ENCODE measurements around the gene SLC7A1.

The SLC7A1 gene

GRCh38 chr13:29490561-29490885 is 105.0 kb downstream of the SLC7A1 start:
- H3K4me3 ChIP-seq (ENCODE audit: low read depth, low read length): no peak overlapping the region
- TF ChIP-seq, protein P1, sequence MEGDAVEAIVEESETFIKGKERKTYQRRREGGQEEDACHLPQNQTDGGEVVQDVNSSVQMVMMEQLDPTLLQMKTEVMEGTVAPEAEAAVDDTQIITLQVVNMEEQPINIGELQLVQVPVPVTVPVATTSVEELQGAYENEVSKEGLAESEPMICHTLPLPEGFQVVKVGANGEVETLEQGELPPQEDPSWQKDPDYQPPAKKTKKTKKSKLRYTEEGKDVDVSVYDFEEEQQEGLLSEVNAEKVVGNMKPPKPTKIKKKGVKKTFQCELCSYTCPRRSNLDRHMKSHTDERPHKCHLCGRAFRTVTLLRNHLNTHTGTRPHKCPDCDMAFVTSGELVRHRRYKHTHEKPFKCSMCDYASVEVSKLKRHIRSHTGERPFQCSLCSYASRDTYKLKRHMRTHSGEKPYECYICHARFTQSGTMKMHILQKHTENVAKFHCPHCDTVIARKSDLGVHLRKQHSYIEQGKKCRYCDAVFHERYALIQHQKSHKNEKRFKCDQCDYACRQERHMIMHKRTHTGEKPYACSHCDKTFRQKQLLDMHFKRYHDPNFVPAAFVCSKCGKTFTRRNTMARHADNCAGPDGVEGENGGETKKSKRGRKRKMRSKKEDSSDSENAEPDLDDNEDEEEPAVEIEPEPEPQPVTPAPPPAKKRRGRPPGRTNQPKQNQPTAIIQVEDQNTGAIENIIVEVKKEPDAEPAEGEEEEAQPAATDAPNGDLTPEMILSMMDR (IDR thresholded peaks at IDR 0.05; ENCODE audit: low read depth, low read length): no peak

DNA sequence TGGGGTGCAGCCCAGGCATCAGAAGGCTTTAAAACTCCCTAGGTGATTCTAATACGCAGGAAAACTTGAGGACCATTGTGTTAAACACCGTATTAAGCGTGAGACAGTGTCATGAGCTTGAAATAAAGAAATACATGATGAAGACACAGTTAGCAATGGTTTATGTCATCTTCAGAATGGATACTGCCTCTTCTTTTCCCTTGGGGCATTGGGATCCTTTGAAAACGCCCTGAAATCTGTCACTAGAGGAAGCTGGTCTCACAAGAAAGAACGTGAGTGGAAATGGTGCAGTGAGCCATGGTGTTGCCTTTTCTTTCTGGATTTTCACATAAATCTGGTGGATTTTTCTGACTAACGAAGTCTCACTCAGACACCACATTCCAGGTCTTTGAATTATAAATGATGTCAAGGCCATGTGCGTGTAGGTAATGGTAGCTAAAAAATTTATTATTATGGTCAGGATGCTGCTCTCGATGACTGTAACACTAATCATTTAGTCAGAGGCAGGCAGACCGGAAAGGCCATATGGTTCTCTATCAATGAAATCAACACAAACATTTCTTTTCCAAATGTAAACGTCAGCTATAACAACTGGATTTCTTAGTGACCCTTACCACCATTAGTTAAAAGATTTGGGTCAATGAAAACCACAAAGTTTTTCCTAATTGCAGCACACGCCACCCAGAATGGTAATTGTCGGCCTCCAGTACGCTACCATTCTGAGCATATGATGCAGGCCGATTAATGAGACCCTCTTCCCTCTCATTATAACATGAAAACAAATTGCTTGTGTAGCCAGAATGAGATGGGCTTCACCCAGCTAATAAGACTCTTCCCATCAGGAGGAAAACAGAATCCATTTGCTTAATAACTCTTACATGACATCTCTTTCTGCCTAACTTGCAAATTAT is 105.6 kb downstream of the SLC7A1 start:
- TF ChIP-seq, protein P1 (IDR thresholded peaks at IDR 0.05; ENCODE audit: low read depth, low read length): no peak

GRCh38 chr13:29487466-29488454 is 107.7 kb downstream of the SLC7A1 start:
- no peak overlapping the region for H3K4me3 ChIP-seq (ENCODE audit: low read depth, low read length)
- TF ChIP-seq, protein P1 (IDR thresholded peaks at IDR 0.05; ENCODE audit: low read depth, low read length): no peak

More for the DNA sequence above, 105.6 kb downstream of the SLC7A1 start:
- H3K4me3 ChIP-seq (ENCODE audit: low read depth, low read length): no peak overlapping the region

DNA sequence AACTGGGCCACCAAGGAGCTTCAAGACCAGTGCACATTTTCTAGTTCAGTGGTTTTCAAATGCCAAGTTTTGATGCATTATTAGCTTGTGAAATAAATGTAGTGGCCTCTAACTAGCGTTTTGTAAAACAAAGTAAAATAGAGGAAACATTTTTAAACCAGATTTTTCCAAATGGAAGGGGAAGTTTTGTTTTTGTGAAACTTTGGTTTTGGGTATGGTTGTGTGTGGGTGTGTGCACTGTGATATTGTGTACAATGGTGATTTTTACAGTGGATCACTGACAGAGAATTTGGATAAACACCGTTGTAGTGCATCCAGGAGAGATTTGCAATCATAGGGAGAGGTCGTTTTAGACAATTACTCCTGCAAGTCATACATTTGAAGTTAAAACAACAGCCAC is 108.9 kb downstream of the SLC7A1 start:
- H3K4me3 ChIP-seq (ENCODE audit: low read depth, low read length): no peak overlapping the region
- TF ChIP-seq, protein P1 (IDR thresholded peaks at IDR 0.05; ENCODE audit: low read depth, low read length): no peak

DNA sequence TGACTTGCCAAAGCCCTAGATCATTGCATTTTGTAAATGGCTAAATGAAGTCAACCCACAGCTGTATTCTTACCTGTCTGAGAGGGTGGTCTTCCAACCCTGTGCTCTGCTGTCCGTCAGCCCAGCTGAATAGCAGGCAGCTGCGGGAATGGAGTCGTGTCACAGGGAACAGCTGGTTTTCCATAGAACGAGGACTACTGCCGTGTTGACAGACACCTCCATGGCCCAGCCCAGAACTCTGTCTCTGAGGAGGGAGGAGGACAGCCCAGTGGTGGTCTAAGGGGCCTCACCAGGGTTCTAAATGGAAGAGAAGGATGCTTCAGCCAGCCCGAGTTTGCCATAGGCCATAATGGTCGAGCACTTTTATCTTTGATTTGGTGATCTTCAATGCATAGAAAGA is 110.7 kb downstream of the SLC7A1 start:
- H3K4me3 ChIP-seq (ENCODE audit: low read depth, low read length): no peak overlapping the region
- TF ChIP-seq, protein P1 (IDR thresholded peaks at IDR 0.05; ENCODE audit: low read depth, low read length): no peak

GRCh38 chr13:29484236-29484635 is 111.3 kb downstream of the SLC7A1 start:
- TF ChIP-seq, protein P1 (IDR thresholded peaks at IDR 0.05; ENCODE audit: low read depth, low read length): no peak
- H3K4me3 ChIP-seq (ENCODE audit: low read depth, low read length): no peak overlapping the region

Measured in WI38 (cell line).